Measurements from ENCODE around the gene MAPK12. TPM values are rescaled to one million over a fixed set of nuclear protein-coding genes. Genes with fewer than 3 reads are reported as not detected.

MAPK12 gene
- polyA plus RNA-seq, 1 experiment: 51.4 TPM

DNA sequence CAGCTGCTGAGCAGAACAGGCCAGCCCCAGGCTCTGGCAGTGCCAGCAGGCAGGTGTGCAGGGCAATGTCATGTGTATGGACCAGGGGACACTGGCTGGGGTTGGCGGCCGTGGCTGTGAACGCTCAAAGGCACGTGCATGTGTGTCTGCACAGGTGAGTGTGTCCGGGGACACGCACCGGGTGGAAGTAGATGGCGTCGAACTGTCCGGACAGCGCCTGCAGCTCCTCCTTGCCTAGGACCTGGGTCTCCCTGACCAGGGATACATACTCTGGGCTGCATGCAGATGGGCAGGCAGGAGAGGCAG lies 11.3 kb downstream of the MAPK12 start:
- Histone ChIP-seq H3K4me3 (ENCODE audit: low read depth, low read length) (peak overlapping the region; percentile 65), H3K36me3 (ENCODE audit: control insufficient read depth, insufficient read depth, low read length) (peaks cover 23% of the 10 kb centered on the region), H3K27me3 (ENCODE audit: control insufficient read depth, insufficient read depth, low read length) (no peaks in the 10 kb centered on the region)
- DNase-seq (ENCODE audit: low read depth): no peak
- CTCF ChIA-PET: interaction anchor here (0.9 to 5.6 kb wide), 12 partner anchors 8 to 370 kb away, joined by 3 to 50 read pairs (median 12); partner anchors contain the start of genes DENND6B, MAPK12 and SCO2
- TF ChIP-seq, protein P1, sequence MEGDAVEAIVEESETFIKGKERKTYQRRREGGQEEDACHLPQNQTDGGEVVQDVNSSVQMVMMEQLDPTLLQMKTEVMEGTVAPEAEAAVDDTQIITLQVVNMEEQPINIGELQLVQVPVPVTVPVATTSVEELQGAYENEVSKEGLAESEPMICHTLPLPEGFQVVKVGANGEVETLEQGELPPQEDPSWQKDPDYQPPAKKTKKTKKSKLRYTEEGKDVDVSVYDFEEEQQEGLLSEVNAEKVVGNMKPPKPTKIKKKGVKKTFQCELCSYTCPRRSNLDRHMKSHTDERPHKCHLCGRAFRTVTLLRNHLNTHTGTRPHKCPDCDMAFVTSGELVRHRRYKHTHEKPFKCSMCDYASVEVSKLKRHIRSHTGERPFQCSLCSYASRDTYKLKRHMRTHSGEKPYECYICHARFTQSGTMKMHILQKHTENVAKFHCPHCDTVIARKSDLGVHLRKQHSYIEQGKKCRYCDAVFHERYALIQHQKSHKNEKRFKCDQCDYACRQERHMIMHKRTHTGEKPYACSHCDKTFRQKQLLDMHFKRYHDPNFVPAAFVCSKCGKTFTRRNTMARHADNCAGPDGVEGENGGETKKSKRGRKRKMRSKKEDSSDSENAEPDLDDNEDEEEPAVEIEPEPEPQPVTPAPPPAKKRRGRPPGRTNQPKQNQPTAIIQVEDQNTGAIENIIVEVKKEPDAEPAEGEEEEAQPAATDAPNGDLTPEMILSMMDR (IDR thresholded peaks at IDR 0.05; ENCODE audit: insufficient read depth, low read depth, low read length): no peak
- POLR2A ChIA-PET: no interaction called here

DNA sequence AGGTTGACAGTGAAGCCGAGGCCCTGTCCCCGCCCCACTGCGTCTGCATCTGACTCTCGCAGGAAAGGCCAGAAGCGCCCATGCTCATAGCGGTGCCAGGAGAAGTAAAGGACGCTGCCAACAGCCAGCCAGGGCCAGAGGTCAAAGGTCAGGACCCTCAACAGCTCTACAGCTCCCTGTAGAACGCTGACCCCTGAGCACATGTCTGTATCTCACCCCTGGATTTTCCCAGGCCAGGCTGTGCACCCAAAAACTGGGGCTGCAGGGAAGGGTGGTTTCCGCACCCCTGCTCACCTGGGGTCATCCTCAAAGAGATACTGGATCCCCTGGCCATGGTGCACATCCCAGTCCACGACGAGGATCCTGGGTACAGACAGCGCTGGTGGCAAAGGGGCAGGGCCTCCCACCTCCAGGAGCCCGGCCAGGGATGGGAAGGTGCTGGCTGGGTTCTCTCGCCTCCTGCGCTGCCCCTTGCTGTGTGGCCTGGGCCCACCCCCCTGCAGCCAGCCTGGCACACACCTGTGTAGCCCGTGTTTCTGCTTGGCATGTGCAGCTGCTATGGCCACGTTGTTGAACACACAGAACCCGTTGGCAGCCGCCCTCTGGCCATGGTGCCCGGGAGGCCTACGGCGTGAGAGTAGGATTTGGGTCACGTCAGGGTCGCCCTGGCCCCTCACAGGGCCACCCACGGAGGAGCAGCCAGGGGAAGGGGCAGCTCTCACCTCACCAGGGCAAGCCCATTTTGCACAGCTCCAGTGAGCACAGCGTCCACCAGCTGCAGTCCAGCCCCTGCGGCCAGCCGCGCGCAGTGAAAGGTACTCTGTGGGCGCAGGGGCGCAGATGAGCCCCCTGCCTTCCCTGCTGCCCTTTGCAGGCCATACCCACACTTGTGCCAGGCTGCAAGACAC lies 11.9 kb downstream of the MAPK12 start:
- CTCF ChIA-PET: interaction anchor here (1.4 to 5.6 kb wide), 6 partner anchors 8 to 276 kb away, joined by 3 to 50 read pairs (median 17); partner anchors contain the start of genes DENND6B and SCO2
- H3K4me3 ChIP-seq (ENCODE audit: low read depth, low read length): peak overlapping the region; percentile 65
- TF ChIP-seq, protein P1 (IDR thresholded peaks at IDR 0.05; ENCODE audit: insufficient read depth, low read depth, low read length): no peak
- H3K27me3 ChIP-seq (ENCODE audit: control insufficient read depth, insufficient read depth, low read length): no peaks in the 10 kb centered on the region
- POLR2A ChIA-PET: no interaction called here
- no peak for DNase-seq (ENCODE audit: low read depth)
- peaks cover 18% of the 10 kb centered on the region for H3K36me3 ChIP-seq (ENCODE audit: control insufficient read depth, insufficient read depth, low read length)

DNA sequence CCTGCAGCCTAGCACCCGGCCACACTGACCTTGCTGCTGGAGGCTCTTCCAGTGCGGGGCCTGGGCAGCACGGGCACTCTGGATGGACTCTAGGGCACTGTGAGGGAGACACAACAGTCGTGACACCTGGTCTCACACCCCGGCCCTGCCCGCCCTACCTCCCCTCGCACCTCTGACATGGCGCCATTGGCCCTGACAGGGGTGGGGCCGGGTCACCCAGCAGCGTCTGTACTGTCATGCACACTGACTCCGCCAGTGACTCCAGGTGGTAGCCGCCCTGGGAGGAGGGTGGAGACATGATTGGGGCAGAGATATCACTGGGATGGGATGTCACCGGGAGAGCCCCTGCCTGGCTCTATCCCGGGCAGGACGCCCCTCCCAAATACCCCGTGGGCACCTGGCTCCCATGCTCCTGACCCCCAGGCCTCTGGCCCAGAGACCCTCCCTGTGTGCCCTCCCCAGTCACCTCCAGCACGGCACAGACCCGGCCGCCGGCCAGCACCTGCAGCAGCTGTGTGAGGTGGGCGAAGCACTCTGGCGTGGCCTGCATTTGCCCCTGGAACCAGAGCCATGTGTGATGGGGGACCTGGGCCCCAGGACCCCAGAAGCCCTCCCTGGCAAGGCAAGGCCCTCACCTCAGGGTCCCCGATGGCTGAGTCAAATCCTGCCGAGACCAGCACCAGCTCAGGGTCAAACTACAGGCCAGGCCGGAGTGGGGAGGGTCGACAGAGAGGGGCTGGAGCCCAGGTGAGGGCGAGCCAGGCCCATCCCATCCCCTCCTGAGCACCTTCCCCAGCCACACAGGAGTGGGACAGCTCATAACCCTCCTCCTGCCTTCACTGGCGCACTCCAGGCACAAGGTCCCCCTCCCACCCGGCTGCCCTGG lies 13.0 kb downstream of the MAPK12 start:
- Histone ChIP-seq H3K36me3 (ENCODE audit: control insufficient read depth, insufficient read depth, low read length) (peaks cover 16% of the 10 kb centered on the region), H3K4me3 (ENCODE audit: low read depth, low read length) (no peak overlapping the region), H3K27me3 (ENCODE audit: control insufficient read depth, insufficient read depth, low read length) (no peaks in the 10 kb centered on the region)
- no peak for DNase-seq (ENCODE audit: low read depth)
- TF ChIP-seq, protein P1 (IDR thresholded peaks at IDR 0.05; ENCODE audit: insufficient read depth, low read depth, low read length): no peak
- ChIA-PET POLR2A (no interaction called here), CTCF (no interaction called here)

DNA sequence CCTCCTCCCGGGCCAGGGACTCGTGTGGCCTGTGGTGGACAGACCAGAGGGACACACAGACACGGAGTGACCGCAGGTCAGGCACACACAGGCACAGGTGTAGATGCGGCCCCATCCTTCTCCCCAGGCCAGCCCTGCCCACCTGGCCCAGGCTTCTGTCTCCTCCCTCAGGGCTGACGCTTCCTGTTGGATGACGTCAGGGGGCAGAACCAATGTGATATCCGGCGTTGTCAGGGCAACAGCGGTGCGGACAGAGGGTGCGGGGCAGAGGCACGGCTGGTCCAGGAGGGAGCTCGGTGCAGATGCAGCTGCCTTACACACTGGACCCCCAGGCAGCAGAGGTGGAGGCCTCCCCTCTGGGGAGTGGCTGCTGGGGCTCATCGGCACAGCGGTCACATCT lies 13.7 kb downstream of the MAPK12 start:
- ChIA-PET POLR2A (no interaction called here), CTCF (no interaction called here)
- TF ChIP-seq, protein P1 (IDR thresholded peaks at IDR 0.05; ENCODE audit: insufficient read depth, low read depth, low read length): no peak
- Histone ChIP-seq H3K36me3 (ENCODE audit: control insufficient read depth, insufficient read depth, low read length) (peaks cover 16% of the 10 kb centered on the region), H3K27me3 (ENCODE audit: control insufficient read depth, insufficient read depth, low read length) (no peaks in the 10 kb centered on the region), H3K4me3 (ENCODE audit: low read depth, low read length) (no peak overlapping the region)
- DNase-seq (ENCODE audit: low read depth): no peak
